Thyroid gland (tissue), 4 donors: ENCODE measurements around the gene GKN2. TPM values are rescaled to one million over a fixed set of nuclear protein-coding genes. Genes with fewer than 3 reads are reported as not detected.
A peak's percentile ranks its signal among the peaks of the same experiment; 100 is the strongest.

Source experiments
- DNase-seq, 2 donors: peaks; one replicate each; pipeline ENCODE4 v3.0.0-alpha.2; 2019
- H3K27ac ChIP-seq, 3 donors: fragments of 200-600 bp; sonication (generic); 1 replicate in 2 of 3; 2 replicates in 1 of 3; pipeline ENCODE4 v1.5.1; 2016 to 2019; ENCODE audit warnings: mild to moderate bottlenecking in 1 of 3, moderate library complexity in 1 of 3
- H3K27me3 ChIP-seq: fragments of 200-600 bp; sonication (generic); one replicate; pipeline ENCODE4 v1.5.1; 2019
- H3K36me3 ChIP-seq, 2 donors: fragments of 200-600 bp; sonication (generic); one replicate each; pipeline ENCODE4 v1.5.1; 2016 to 2019
- H3K4me1 ChIP-seq, 2 donors: fragments of 200-600 bp; sonication (generic); one replicate each; pipeline ENCODE4 v1.5.1; 2017 to 2019
- H3K4me3 ChIP-seq, 3 donors: fragments of 200-600 bp; sonication (generic); replicated peaks in 1 of 3; 1 replicate in 2 of 3; 2 replicates in 1 of 3; pipeline ENCODE4 v1.5.1; 2016; ENCODE audit warnings: mild to moderate bottlenecking in 1 of 3
- H3K9me3 ChIP-seq: fragments of 200-600 bp; sonication (generic); one replicate; pipeline ENCODE4 v1.5.1; 2017
- POLR2A ChIP-seq, 2 donors: fragments of 450-650 bp; IDR thresholded peaks; one replicate each; pipeline ENCODE4 v1.6.1; 2017; ENCODE audit warnings: antibody characterized with exemption in 2 of 2, mild to moderate bottlenecking in 2 of 2, moderate library complexity in 1 of 2
- WGBS, 2 donors: methylation state at CpG; one replicate each; pipeline ENCODE4 v1.1.5; 2017; 5-methylcytosine and 5-hydroxymethylcytosine counted together
- intact Hi-C: fragments of 100-400 bp; cut with DNase I; formaldehyde crosslinking; loops from one replicate; pipeline ENCODE4 v1.15.1; 2023
- total RNA-seq, 4 donors: library from RNA; depleted of rRNA; stranded (reverse); fragments of >200 nt; gene quantifications; one replicate each; pipeline ENCODE4 v1.2.3, GENCODE V29; 2016
- TF ChIP-seq, protein P1 (sequence below), 6 experiments: fragments of 200-600 bp in 3 of 6; fragments of 450-650 bp in 3 of 6; sonication (generic) in 3 of 6; IDR thresholded peaks; one replicate each; pipeline ENCODE4 v1.5.1; 2016 to 2019; ENCODE audit warnings: antibody characterized with exemption in 6 of 6, mild to moderate bottlenecking in 2 of 6, inconsistent platforms in 1 of 6, moderate library complexity in 1 of 6

The GKN2 gene
- total RNA-seq, 4 donors from 2014 or later = not detected

DNA sequence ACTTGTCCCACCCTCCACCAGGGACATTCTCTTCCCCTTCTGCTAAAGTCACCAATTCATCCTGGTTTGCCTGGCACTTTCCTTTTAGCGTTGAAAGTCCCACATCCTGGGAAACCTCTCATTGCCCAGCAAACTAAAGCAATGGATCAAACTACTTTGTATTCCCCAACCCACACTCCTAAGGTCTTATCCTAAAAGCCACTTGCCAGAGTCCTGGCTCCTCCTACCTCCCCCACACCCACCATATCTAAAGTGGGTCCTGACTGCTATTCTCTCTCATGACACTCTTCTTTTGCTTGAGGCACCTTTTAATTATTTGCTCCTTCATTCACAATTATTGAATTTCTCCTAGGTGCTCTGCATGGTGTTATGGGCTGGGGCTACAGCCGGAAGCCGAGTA is 40.6 kb downstream of the GKN2 start:
- Histone ChIP-seq H3K27me3 (no peaks in the 10 kb centered on the region), H3K4me1 (peaks cover 12 to 13% of the 10 kb centered on the region in 2 donors), H3K9me3 (no peaks in the 10 kb centered on the region), H3K27ac (no peak overlapping the region), H3K4me3 (no peak overlapping the region), H3K36me3 (no peaks in the 10 kb centered on the region)
- intact Hi-C loops = loop anchor here (5.0 kb wide), 1 partner anchor 160 kb away; no protein-coding TSS in a partner anchor
- TF ChIP-seq POLR2A (IDR thresholded peaks at IDR 0.05) = no peak
- TF ChIP-seq, protein P1, sequence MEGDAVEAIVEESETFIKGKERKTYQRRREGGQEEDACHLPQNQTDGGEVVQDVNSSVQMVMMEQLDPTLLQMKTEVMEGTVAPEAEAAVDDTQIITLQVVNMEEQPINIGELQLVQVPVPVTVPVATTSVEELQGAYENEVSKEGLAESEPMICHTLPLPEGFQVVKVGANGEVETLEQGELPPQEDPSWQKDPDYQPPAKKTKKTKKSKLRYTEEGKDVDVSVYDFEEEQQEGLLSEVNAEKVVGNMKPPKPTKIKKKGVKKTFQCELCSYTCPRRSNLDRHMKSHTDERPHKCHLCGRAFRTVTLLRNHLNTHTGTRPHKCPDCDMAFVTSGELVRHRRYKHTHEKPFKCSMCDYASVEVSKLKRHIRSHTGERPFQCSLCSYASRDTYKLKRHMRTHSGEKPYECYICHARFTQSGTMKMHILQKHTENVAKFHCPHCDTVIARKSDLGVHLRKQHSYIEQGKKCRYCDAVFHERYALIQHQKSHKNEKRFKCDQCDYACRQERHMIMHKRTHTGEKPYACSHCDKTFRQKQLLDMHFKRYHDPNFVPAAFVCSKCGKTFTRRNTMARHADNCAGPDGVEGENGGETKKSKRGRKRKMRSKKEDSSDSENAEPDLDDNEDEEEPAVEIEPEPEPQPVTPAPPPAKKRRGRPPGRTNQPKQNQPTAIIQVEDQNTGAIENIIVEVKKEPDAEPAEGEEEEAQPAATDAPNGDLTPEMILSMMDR (IDR thresholded peaks at IDR 0.05) = no peak
- WGBS, 2 donors = 94 to 95% methylated on average over 3 of the region's 3 CpGs
- no peak for DNase-seq

DNA sequence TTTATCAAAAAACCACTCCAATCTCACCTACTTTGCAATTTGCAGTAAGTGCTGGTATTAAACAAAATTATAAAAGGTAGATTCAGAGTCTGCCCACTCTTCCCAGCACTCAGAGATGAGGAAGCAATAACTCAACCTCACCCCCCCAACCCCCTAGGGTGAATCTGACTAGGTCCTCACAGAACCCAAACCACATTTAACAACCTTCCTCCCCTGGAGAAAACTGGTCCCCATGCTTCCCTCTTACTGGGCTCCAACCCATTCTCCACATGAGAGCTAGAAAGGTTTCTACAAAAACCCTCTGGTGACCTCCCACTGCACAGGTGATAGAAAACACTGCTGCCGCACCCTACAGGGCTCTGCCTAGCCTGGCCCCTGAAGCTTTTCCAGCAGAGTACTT is 41.0 kb downstream of the GKN2 start:
- Histone ChIP-seq H3K4me3 (no peak overlapping the region), H3K36me3 (no peaks in the 10 kb centered on the region)

GRCh38 chr2:68911246-68911645 is 41.4 kb downstream of the GKN2 start:
- intact Hi-C loops = loop anchor here (5.0 kb wide), 1 partner anchor 159 kb away; no protein-coding TSS in a partner anchor
- WGBS, 2 donors = 56 to 58% methylated on average over 4 of the region's 4 CpGs
- TF ChIP-seq, protein P1 (IDR thresholded peaks at IDR 0.05) = no peak
- TF ChIP-seq POLR2A (IDR thresholded peaks at IDR 0.05) = no peak
- Histone ChIP-seq H3K4me3 (no peak overlapping the region), H3K9me3 (no peaks in the 10 kb centered on the region), H3K4me1 (peaks cover 12 to 13% of the 10 kb centered on the region in 2 donors), H3K27ac (no peak overlapping the region), H3K36me3 (no peaks in the 10 kb centered on the region), H3K27me3 (no peaks in the 10 kb centered on the region)
- no peak for DNase-seq

More for the DNA sequence above, 41.0 kb downstream of the GKN2 start:
- TF ChIP-seq POLR2A (IDR thresholded peaks at IDR 0.05) = no peak
- TF ChIP-seq, protein P1 (IDR thresholded peaks at IDR 0.05) = no peak
- Histone ChIP-seq H3K27me3 (no peaks in the 10 kb centered on the region), H3K9me3 (no peaks in the 10 kb centered on the region), H3K27ac (no peak overlapping the region), H3K4me1 (peaks cover 12 to 13% of the 10 kb centered on the region in 2 donors)
- 89 to 95% methylated on average over 1 of the region's 1 CpG for WGBS, 2 donors
- intact Hi-C loops = loop anchor here (5.0 kb wide), 1 partner anchor 159 kb away; no protein-coding TSS in a partner anchor
- DNase-seq = no peak

- intact Hi-C loops = loop anchor here (5.0 kb wide), 1 partner anchor 158 kb away; no protein-coding TSS in a partner anchor
- 75 to 78% methylated on average over 3 of the region's 3 CpGs for whole genome bisulfite sequencing, 2 donors
- no peak overlapping the region for H3K27ac ChIP-seq
- no peaks in the 10 kb centered on the region for H3K27me3 ChIP-seq
- TF ChIP-seq, protein P1 (IDR thresholded peaks at IDR 0.05) = peak; percentile 82 to 94 (median 90)
- no peak for TF ChIP-seq POLR2A (IDR thresholded peaks at IDR 0.05)
- DNase-seq = peak; percentile 78 to 87
- no peaks in the 10 kb centered on the region for H3K9me3 ChIP-seq
- no peak overlapping the region for H3K4me3 ChIP-seq
- H3K36me3 ChIP-seq = no peaks in the 10 kb centered on the region
- peaks cover 12 to 13% of the 10 kb centered on the region in 2 donors for H3K4me1 ChIP-seq
These were observed 42.7 kb downstream of the GKN2 start for GRCh38 chr2:68909793-68910674.
